HS-5 (cell line): ENCODE data around the gene SDSL.

Source experiments
- DNase-seq: peaks from one replicate; pipeline ENCODE4 v3.0.0-alpha.2; 2012; ENCODE audit warnings: low read depth

Gene SDSL

GRCh38 chr12:113396828-113397496 lies 25.2 kb upstream of the SDSL start:
- DNase-seq, result no peak

- DNase-seq, result no peak
These were observed 24.5 kb upstream of the SDSL start for GRCh38 chr12:113397497-113398197.

DNA sequence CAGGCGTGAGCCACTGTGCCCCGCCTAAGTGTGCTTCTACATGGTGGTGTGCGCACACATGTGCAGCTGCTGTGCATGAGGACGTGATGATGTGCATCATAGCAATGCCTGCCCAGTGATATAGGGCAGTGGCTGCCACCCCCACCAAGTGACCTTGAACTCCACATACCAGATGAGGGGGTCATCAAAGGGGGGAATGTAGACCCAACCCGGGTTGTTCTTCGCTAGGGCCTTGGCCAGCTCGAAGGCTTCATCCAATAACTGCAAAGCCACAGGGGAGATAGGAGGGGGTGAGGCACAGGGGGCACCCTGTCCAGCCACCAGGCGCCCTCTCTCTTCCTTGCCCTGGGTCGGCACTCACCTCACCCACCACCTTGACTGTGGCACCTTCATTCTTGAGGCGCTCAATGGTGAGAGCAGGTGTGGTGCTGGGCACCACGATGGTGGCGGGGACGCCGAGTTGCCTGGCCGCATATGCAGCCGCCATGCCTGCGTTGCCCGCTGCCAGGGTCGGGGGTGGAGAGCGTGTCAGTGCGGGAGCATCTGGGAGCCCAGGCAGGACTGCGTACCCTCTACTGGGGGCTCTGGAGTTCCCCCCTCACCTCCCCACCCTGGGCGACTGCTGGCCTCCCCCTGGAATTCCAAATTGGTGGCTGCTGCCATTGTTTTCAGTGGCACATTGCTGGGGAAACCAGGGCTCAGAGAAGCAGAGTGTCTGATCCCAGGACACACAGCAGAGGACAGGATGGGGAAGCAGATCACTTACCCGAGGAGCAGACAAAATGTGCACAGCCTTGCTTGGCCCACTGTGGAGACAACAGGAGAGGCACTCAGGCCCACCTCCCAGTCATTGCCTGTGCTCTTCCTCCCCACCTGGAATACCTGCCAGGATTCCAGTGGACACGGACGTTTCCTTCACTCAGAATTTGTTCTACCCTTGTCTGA lies 23.6 kb upstream of the SDSL start:
- no peak for DNase-seq

- DNase-seq, result no peak
These were observed 22.7 kb upstream of the SDSL start for GRCh38 chr12:113399490-113399889.

DNA sequence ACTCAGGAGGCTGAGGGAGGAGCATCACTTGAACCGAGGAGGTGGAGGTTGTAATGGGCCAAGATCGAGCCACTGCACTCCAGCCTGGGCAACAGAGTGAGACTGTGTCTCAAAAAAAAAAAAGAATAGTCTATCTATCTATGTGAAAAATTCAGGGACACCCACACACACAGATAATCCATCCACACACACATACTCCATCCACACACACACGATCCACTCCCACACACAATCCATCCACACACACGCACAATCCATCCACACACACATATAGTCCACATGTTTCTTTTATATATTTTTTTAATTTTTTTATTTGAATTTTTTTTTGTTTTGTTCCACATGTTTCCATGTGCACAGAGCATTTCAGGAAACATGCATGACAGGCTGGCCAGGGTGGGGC lies 21.8 kb upstream of the SDSL start:
- no peak for DNase-seq

DNA sequence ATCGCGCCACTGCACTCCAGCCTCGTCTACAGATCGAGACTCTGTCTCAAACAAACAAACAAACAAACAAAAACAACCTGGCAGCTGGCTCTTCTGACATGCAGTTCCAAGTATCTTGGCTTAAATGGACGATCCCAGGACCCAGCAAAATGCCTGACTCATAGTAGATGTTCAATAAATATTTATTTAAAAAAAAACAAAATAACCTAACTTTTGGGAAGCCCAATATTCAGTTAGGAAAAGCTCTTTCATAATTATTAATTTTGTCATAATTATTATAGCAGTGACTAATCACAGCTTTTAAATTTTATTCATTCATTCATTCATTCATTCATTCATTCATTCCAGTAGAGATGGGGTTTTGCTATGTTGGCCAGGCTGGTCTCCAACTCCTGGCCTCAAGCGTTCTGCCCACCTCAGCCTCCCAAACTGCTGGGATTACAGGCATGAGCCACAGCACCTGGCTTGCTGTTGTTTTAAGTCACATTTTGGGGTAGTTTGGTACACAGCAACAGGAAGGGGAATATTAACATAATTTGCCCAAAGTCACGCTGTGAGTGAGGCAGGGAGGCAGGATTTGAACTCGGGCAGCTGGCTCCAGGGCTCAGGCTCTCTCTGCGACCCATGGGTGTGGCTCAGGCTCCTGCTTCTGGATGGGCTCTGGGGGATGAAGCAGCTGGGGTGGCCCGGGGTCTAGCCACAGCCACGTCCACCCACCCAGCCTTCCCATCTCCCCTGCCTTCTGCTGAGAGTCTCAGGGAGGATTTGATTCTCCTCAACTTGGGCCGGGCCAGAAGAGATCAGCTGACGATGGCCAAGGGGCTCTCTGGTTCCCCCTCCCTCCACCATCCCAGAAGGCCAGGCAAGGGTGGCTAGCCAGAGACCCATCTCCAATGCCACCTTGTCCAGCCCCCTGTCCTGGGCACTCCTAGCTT lies 20.8 kb upstream of the SDSL start:
- DNase-seq, result no peak

- DNase-seq, result no peak
These were observed 19.5 kb upstream of the SDSL start for GRCh38 chr12:113402586-113403260.

- DNase-seq, result no peak
These were observed 18.5 kb upstream of the SDSL start, which contains the start of gene SDS for GRCh38 chr12:113403435-113404415. TSS of gene SDS (minus strand) at chr12:113403887. CDS start at chr12:113399708, 4,179 bp downstream.

- no peak for DNase-seq
These were observed 16.5 kb upstream of the SDSL start for GRCh38 chr12:113405694-113406093.

- no peak for DNase-seq
These were observed 14.1 kb upstream of the SDSL start for GRCh38 chr12:113407931-113408600.

- DNase-seq, result no peak
These were observed 13.4 kb upstream of the SDSL start for GRCh38 chr12:113408756-113409298.

DNA sequence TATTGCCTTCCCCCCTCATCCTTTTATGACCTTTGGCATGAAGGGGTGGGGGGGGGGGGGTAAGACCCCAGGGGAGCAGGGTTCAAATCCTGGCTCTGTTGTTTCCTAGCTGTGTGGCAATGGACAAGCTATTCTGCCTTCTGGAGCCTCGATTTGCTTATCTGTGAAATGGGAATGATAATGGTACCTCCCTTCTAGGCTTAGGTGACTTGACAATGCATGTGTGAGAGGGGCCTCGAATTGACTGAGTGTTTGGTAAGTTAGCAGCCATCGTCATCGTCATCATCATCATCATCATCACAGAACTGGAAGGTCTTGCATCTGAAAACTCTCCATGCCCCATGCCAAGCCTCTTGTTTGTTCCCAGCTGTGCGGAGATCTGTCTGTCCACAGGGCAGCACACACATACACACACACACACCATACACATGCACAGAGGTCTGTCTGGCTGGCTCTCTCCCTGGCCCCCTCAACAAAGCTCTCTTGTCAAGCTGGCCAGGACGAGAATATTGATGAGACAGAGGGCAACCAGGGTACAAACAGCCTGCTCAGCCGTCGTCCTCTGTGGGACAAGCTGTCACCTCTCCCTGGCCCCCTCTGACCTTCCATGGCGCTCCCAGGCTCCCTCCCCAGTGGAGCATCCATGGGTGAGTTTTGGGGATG lies 12.6 kb upstream of the SDSL start:
- DNase-seq, result no peak

- no peak for DNase-seq
These were observed 8.7 kb upstream of the SDSL start for GRCh38 chr12:113413488-113413939.

DNA sequence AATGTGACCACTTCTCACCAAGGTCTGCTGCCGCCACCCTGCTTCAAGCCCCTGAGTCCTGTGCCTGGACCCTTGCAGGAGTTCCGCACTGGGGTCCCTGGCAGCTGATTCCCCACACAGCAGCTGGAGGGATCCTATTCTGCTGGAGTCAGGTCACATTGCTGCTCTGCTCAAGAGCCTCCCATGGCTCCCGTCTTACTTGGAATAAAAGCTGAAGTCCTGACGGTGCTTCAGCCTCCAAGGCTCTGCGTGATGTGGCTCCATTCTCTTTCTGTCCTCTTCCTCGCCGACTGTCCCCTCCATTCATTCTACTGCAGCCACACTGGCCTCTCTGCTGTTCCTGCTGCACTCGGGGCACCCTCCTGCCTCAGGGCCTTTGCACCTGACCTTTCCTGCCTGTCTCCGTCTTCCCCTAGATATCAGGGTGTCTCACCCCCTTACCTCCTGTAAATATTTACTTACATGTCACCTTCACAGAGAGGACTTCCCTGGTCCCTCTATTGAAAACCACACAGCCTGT lies 7.6 kb upstream of the SDSL start:
- DNase-seq, result no peak

- DNase-seq, result no peak
These were observed 6.0 kb upstream of the SDSL start for GRCh38 chr12:113416091-113416754.

DNA sequence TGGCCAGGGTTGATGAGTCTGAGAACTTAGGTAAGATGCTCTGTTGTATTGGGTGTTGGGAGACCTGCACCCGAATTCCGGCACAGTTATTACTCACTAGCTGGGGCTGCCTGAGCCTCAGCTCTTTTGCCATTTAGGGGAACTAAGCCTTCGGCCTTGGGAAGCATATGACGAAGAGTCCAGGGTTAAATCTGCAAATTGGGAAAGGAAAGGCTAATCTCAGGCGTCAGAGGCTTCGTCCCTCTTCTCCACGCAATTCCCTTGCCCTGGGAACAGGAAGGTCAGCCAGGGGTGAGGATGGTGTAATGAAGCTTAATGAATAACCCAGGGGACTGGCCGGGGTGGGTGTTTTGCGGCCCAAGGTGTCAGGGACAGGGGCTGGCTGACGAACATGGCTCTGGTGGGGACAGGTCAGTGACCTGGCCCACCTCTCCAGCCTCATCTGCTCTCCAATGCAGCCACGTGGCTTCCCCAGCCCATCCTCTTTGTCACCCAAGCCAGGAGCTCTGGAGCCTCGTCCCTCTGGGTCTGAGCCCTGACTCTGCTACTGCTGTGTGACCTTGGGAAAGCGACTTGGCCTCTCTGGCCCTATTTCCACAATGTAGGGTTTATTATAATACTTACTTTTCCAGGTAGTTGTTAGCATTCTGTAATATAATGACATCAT lies 3.8 kb upstream of the SDSL start:
- DNase-seq, result no peak
